ENCODE results near the gene SH2D7. TPM values are rescaled to one million over a fixed set of nuclear protein-coding genes. Genes with fewer than 3 reads are reported as not detected.

SH2D7 gene
- polyA plus RNA-seq, 1 of the 3 experiments (the other 2 are of a cell fraction) = not detected

GRCh38 chr15:78101423-78102105 is 9.2 kb downstream of the SH2D7 start:
- H3F3A ChIP-seq (replicated peaks; ENCODE audit: insufficient read depth) = no peaks in the 10 kb centered on the region
- DNase-seq = no peak
- no peaks in the 10 kb centered on the region for H4K20me1 ChIP-seq (ENCODE audit: insufficient read depth)
- ChIA-PET CTCF (interaction anchor here (1.2 to 4.8 kb wide), 3 partner anchors 117 to 142 kb away, joined by 3 to 30 read pairs (median 15); no protein-coding TSS in a partner anchor), POLR2A (no interaction called here)
- no peaks in the 10 kb centered on the region for H3K36me3 ChIP-seq (replicated peaks in 1 of 2; ENCODE audit: control insufficient read depth in 1 of 2, insufficient read depth in 2 of 2, low read length in 1 of 2)
- no peaks in the 10 kb centered on the region for H3K9me3 ChIP-seq
- WGBS (ENCODE audit: low lambda C conversion rate) = 80% methylated on average over 4 of the region's 5 CpGs
- H3K4me1 ChIP-seq (ENCODE audit: control insufficient read depth in 1 of 2, insufficient read depth in 2 of 2, low read depth in 1 of 2, low read length in 1 of 2) = no peaks in the 10 kb centered on the region; a peak in 1 of 4 replicates
- H3K9me2 ChIP-seq = no peaks in the 10 kb centered on the region
- no peak overlapping the region for H3K4me3 ChIP-seq (ENCODE audit: low read depth in 2 of 2, low read length in 1 of 2)
- H2AFZ ChIP-seq (ENCODE audit: low read depth) = no peak overlapping the region
- no peaks in the 10 kb centered on the region for H3K27me3 ChIP-seq (ENCODE audit: insufficient read depth)
- no peak overlapping the region for H3K27ac ChIP-seq (ENCODE audit: low read depth in 2 of 2, low read length in 1 of 2)
- no peak overlapping the region for H3K4me2 ChIP-seq
- H3K9ac ChIP-seq = no peak overlapping the region
- TF ChIP-seq FOXM1 (IDR thresholded peaks at IDR 0.05; ENCODE audit: low read depth) (no peak), FOSL2 (IDR thresholded peaks at IDR 0.05; ENCODE audit: borderline replicate concordance, low read depth) (no peak), SMC3 (IDR thresholded peaks at IDR 0.05; ENCODE audit: low read depth, low read length) (no peak), EZH2phosphoT487 (IDR thresholded peaks at IDR 0.05; ENCODE audit: borderline replicate concordance, low read depth) (no peak), NRF1 (IDR thresholded peaks at IDR 0.05; ENCODE audit: low read depth, low read length) (no peak), RXRA (IDR thresholded peaks at IDR 0.05; ENCODE audit: borderline replicate concordance, low read depth) (no peak), POLR2AphosphoS5 (IDR thresholded peaks at IDR 0.05; ENCODE audit: low read depth, low read length) (no peak), CTCF (IDR thresholded peaks at IDR 0.05) (no peak), SIN3A (IDR thresholded peaks at IDR 0.05; ENCODE audit: borderline replicate concordance, low read depth, low read length) (no peak), USF1 (IDR thresholded peaks at IDR 0.05; ENCODE audit: borderline replicate concordance, low read depth) (no peak), RAD21 (IDR thresholded peaks at IDR 0.05; ENCODE audit: low read length) (no peak), PBX3 (IDR thresholded peaks at IDR 0.05) (no peak), REST (IDR thresholded peaks at IDR 0.05; ENCODE audit: low read depth, low read length) (no peak), FOXJ3 (CRISPR knock-in tag; IDR thresholded peaks at IDR 0.05) (no peak), EP300 (IDR thresholded peaks at IDR 0.05; ENCODE audit: borderline replicate concordance in 1 of 2, low read depth in 1 of 2, low read length in 1 of 2) (no peak)
- H3K79me2 ChIP-seq (ENCODE audit: insufficient read depth) = no peaks in the 10 kb centered on the region

Measured in SK-N-SH (cell line).